GM12801 (cell line): ENCODE data around the gene HSP90AA1.

ENCODE experiments used
- CTCF ChIP-seq: IDR thresholded peaks from one replicate; pipeline ENCODE4 v1.5.1; 2011; ENCODE audit warnings: control low read depth; ENCODE audit not compliant: insufficient read length; ENCODE audit errors: extremely low read depth

The HSP90AA1 gene

GRCh38 chr14:102086972-102087761 is at the start of gene HSP90AA1:
HSP90AA1 (minus strand) TSS chr14:102087044; CDS start chr14:102086378, 666 bp downstream.
- no peak for TF ChIP-seq CTCF

- TF ChIP-seq CTCF: no peak
Observed at GRCh38 chr14:102131741-102132140, 44.9 kb upstream of the HSP90AA1 start.

- TF ChIP-seq CTCF: no peak
Observed at GRCh38 chr14:102126807-102127455, 40.1 kb upstream of the HSP90AA1 start.

- no peak for TF ChIP-seq CTCF
Observed at GRCh38 chr14:102125546-102125945, 38.7 kb upstream of the HSP90AA1 start.

GRCh38 chr14:102124419-102124818 is 37.6 kb upstream of the HSP90AA1 start:
- TF ChIP-seq CTCF: no peak

GRCh38 chr14:102121567-102121966 is 34.7 kb upstream of the HSP90AA1 start:
- TF ChIP-seq CTCF: no peak

GRCh38 chr14:102120888-102121287 is 34.0 kb upstream of the HSP90AA1 start:
- no peak for TF ChIP-seq CTCF
